Mesothelial cell of epicardium (in vitro differentiated cells): ENCODE data around the gene HECW1. TPM values are rescaled to one million over a fixed set of nuclear protein-coding genes. Genes with fewer than 3 reads are reported as not detected.

Experiments
- DNase-seq, 2 experiments: peaks; one replicate each; pipeline ENCODE4 v3.0.0; 2021; ENCODE audit warnings: low spot score in 2 of 2; ENCODE audit not compliant: unreplicated experiment in 2 of 2
- H3K27ac Mint-ChIP-seq: 2 replicates; pipeline ENCODE4 v1.8.0; 2021; ENCODE audit warnings: mixed read lengths
- H3K27me3 Mint-ChIP-seq: 2 replicates; pipeline ENCODE4 v1.8.0; 2021; ENCODE audit warnings: low read depth, mixed read lengths
- H3K36me3 Mint-ChIP-seq: 2 replicates; pipeline ENCODE4 v1.8.0; 2021; ENCODE audit warnings: mixed read lengths
- H3K4me1 Mint-ChIP-seq: 2 replicates; pipeline ENCODE4 v1.8.0; 2021; ENCODE audit warnings: mixed read lengths
- H3K4me3 Mint-ChIP-seq: 2 replicates; pipeline ENCODE4 v1.8.0; 2021; ENCODE audit warnings: mild to moderate bottlenecking, moderate library complexity, mixed read lengths
- H3K9me3 Mint-ChIP-seq: 2 replicates; pipeline ENCODE4 v1.8.0; 2021; ENCODE audit warnings: mixed read lengths
- total RNA-seq: library from RNA; stranded (reverse); gene quantifications from 3 replicates; pipeline ENCODE4 v1.2.1, GENCODE V29; 2021
- TF ChIP-seq, protein P1 (sequence below): fragments of 200-600 bp; sonication (generic); IDR thresholded peaks from one replicate; pipeline ENCODE4 v1.5.0; 2021; ENCODE audit warnings: antibody characterized with exemption; ENCODE audit not compliant: unreplicated experiment

The HECW1 gene
- total RNA-seq, 1 donor from 2014 or later, result 1.4 TPM

DNA sequence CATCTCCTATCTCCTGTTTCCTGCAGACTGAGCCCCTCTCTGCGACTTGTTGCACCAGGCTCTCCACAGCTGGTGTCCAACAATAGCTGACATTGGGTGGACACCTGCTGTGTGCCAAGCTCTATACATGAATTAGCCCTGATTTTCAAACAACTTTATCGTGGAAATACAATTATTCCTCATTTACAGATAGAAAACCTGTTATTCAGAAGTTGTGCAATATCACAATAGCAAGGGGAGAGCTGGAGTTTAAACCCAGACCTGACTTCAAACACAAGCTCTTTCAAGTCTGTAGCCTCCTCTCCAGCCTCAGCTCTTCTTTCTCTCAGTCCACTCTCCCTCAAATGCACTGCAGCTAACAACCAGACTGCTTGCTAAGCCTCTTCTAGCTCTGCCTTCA is 168.8 kb downstream of the HECW1 start:
- H3K36me3 Mint-ChIP-seq, result peaks cover 3% of the 10 kb centered on the region
- peaks cover 6% of the 10 kb centered on the region for H3K9me3 Mint-ChIP-seq
- H3K4me1 Mint-ChIP-seq, result peaks cover 26% of the 10 kb centered on the region
- H3K27me3 Mint-ChIP-seq, result no peaks in the 10 kb centered on the region
- DNase-seq, result no peak
- no peak overlapping the region for H3K27ac Mint-ChIP-seq
- TF ChIP-seq, protein P1, sequence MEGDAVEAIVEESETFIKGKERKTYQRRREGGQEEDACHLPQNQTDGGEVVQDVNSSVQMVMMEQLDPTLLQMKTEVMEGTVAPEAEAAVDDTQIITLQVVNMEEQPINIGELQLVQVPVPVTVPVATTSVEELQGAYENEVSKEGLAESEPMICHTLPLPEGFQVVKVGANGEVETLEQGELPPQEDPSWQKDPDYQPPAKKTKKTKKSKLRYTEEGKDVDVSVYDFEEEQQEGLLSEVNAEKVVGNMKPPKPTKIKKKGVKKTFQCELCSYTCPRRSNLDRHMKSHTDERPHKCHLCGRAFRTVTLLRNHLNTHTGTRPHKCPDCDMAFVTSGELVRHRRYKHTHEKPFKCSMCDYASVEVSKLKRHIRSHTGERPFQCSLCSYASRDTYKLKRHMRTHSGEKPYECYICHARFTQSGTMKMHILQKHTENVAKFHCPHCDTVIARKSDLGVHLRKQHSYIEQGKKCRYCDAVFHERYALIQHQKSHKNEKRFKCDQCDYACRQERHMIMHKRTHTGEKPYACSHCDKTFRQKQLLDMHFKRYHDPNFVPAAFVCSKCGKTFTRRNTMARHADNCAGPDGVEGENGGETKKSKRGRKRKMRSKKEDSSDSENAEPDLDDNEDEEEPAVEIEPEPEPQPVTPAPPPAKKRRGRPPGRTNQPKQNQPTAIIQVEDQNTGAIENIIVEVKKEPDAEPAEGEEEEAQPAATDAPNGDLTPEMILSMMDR, result no peak
- H3K4me3 Mint-ChIP-seq, result no peak overlapping the region

DNA sequence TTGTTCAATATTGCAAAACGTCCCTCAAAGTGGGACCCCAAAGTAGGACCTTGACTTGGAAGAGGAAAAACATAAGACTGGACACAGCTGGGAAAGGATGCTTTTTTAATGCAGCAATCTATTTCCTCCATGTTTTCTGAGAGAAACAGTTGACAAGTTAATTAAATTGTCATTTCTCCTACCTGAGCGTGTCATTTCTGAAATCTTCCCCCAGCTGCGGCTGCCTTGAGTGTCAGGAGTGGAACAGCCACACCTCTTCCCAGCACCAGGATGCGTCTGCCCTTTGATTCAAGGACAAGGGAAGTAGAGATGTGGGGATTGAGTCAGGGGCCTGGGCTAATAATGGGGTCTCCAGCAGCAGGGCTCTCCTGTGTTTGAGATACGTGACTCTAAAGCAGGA is 171.3 kb downstream of the HECW1 start:
- H3K27me3 Mint-ChIP-seq, result no peaks in the 10 kb centered on the region
- H3K4me1 Mint-ChIP-seq, result peaks cover 29% of the 10 kb centered on the region
- TF ChIP-seq, protein P1, result no peak
- no peak overlapping the region for H3K4me3 Mint-ChIP-seq
- H3K9me3 Mint-ChIP-seq, result peaks cover 14% of the 10 kb centered on the region
- H3K36me3 Mint-ChIP-seq, result peaks cover 6% of the 10 kb centered on the region
- no peak overlapping the region for H3K27ac Mint-ChIP-seq
- no peak for DNase-seq

DNA sequence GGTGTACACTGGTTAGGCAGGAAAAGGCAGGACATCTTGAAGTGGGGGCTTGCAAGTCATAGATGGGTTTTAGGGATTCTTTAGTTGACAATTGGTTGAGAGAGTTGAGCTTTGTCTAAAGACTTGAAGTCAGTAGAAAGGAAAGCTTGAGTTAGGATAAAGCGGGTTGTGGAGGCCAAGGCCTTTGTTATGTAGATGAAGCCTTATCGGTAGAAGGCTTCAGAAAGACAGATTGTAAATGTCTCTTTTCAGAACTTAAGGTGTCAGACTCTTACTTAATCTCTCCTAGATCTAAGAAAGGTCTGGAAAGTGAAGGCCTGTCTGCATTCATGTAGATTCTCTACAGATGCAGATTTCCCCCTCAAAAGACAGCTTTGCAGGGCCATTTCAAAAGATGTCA is 177.4 kb downstream of the HECW1 start:
- H3K27ac Mint-ChIP-seq, result no peak overlapping the region
- peaks cover 11% of the 10 kb centered on the region for H3K36me3 Mint-ChIP-seq
- H3K27me3 Mint-ChIP-seq, result no peaks in the 10 kb centered on the region
- peaks cover 24% of the 10 kb centered on the region for H3K4me1 Mint-ChIP-seq
- H3K9me3 Mint-ChIP-seq, result peaks cover 26% of the 10 kb centered on the region
- DNase-seq, result no peak
- TF ChIP-seq, protein P1, result no peak
- H3K4me3 Mint-ChIP-seq, result no peak overlapping the region

DNA sequence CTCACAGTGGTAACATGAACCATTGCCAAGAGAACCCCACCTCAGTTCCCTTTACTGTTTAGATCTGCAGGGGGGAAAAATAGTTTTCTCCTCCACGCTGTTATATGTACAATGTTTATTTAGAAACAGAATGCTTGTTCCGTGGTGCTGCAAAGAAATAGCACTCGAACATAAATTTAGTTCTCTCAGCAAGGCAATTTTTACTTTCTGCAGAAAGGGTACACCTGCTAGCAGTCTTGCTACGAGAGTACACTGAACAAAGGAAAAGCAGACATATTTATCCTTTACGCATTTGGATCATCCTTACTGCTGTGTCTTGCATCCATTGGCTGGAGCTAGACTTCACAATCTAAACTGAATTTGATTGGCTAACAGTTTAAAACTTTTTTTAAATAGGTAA is 178.5 kb downstream of the HECW1 start:
- Mint-ChIP-seq H3K9me3 (peaks cover 23% of the 10 kb centered on the region), H3K36me3 (peaks cover 8% of the 10 kb centered on the region), H3K4me3 (no peak overlapping the region), H3K27ac (no peak overlapping the region), H3K27me3 (no peaks in the 10 kb centered on the region), H3K4me1 (peaks cover 33% of the 10 kb centered on the region)
- no peak for DNase-seq
- TF ChIP-seq, protein P1, result no peak

DNA sequence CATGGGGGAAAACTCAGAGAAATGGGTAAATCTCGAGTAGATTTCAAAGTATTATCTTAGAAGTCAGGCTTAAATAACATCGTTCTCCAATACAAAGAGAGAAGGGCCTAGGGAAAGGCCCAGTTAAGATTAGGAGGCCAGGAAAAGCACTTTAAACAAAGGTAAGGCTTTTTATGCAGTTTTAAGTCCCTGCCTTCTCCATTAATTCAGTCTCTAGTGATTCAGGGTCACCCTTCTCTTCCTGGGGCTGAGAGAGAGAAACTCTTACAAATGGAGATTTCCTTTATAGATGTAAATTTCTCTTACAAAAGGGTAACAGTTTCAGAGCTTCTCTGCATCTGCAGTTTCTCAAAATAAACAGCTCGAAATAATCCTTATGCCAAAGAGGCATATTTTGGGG is 179.3 kb downstream of the HECW1 start:
- Mint-ChIP-seq H3K27me3 (no peaks in the 10 kb centered on the region), H3K9me3 (peaks cover 17% of the 10 kb centered on the region), H3K27ac (no peak overlapping the region), H3K4me1 (peaks cover 41% of the 10 kb centered on the region), H3K36me3 (peaks cover 5% of the 10 kb centered on the region), H3K4me3 (no peak overlapping the region)
- TF ChIP-seq, protein P1, result no peak
- DNase-seq, result no peak

DNA sequence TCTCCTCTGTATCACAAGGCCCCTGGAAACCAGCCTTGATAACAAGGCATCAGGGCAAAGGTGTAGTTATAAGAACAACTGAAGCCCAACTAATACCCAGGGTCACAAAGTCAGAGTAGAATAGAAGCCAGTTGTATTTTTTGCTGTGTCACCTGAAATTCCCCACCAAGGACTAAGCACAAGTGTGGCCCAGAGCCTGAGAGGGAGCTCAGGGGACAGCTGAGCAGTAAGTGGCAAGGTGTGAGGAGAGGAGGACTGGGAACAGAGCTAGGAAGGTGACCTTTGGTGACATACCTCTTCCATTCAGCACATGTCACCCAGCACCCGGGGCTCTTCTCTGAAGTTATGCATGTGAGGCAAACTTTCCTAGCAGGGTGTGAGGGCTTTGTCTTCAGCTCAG is 179.9 kb downstream of the HECW1 start:
- TF ChIP-seq, protein P1, result no peak
- Mint-ChIP-seq H3K27me3 (no peaks in the 10 kb centered on the region), H3K4me3 (no peak overlapping the region), H3K9me3 (peaks cover 12% of the 10 kb centered on the region), H3K4me1 (peaks cover 46% of the 10 kb centered on the region), H3K27ac (no peak overlapping the region), H3K36me3 (peaks cover 5% of the 10 kb centered on the region)
- no peak for DNase-seq
